Activated T-helper 9 cell treated with anti-CD3 and anti-CD28 coated beads, Interleukin-2, amount 50 U/mL, for 16 hours (primary cell): ENCODE measurements around the gene TECTB.

Experiments used
- DNase-seq: peaks from one replicate; pipeline ENCODE4 v3.0.0-alpha.2; 2020; ENCODE audit warnings: low read depth

TECTB gene

GRCh38 chr10:112347709-112348671 is 64.8 kb downstream of the TECTB start:
- DNase-seq = no peak

- DNase-seq = no peak
Observed at GRCh38 chr10:112348759-112349158, 65.6 kb downstream of the TECTB start.

- DNase-seq = no peak
Observed at GRCh38 chr10:112349521-112350085, 66.4 kb downstream of the TECTB start.

- DNase-seq = no peak
Observed at GRCh38 chr10:112351146-112351545, 67.9 kb downstream of the TECTB start.

- DNase-seq = no peak
Observed at GRCh38 chr10:112352044-112352443, 68.8 kb downstream of the TECTB start.

GRCh38 chr10:112353046-112353445 is 69.8 kb downstream of the TECTB start:
- no peak for DNase-seq
